AG04449 (cell line): ENCODE measurements around the gene GFRA1.

Source experiments
- CTCF ChIA-PET: fragments of 350-600 bp; formaldehyde crosslinking; extraction: SDS; loops from one replicate; lab custom pipeline; 2021; ENCODE audit warnings: antibody characterized with exemption; lab: Yijun Ruan, JAX
- POLR2A ChIA-PET: fragments of 400-600, 350-600 bp; formaldehyde crosslinking; extraction: SDS; loops from one replicate; lab custom pipeline; 2020; ENCODE audit warnings: antibody characterized with exemption, inconsistent platforms; lab: Yijun Ruan, JAX
- DNase-seq: peaks from one replicate; pipeline ENCODE4 v3.0.0-alpha.2; 2010; ENCODE audit warnings: low read depth, low spot score
- H3K4me3 ChIP-seq: 2 replicates; pipeline ENCODE4 v1.5.1; 2011; ENCODE audit warnings: low read depth, mild to moderate bottlenecking, control low read depth, low read length
- TF ChIP-seq, protein P1 (sequence below): IDR thresholded peaks from one replicate; pipeline ENCODE4 v1.5.1; 2011; ENCODE audit warnings: mild to moderate bottlenecking, moderate library complexity, low read length, control low read depth, inconsistent platforms; ENCODE audit not compliant: insufficient read depth; ENCODE audit errors: missing control alignments

The GFRA1 gene

DNA sequence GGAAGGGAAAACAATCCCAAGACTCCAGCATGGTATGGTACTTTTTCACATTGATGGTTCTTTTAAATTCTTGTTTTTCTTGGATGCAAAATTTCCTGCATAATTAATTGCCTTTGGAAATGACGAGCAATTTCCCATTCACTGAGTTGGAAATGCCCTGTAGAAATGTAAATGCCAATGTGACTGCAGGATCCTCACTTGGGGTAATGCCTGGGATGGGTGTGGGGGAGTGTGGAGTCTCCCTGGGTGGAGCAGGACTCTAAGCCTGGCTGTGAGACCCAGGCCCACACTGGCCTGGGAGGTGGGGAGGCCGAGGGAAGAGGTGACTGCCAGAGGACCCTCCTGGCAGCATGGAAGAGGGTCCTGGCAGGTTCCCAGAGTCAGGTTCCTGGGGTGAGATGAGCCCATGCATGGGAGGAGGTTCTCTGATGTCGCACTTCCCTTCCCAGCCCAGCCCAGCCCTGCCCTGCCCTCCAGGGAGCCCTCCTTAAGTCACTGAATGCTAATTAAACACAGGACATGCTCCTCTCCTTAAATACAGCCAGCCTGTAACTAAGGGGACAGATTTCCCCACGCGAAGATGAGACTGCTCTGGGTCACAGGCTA lies 157.9 kb downstream of the GFRA1 start:
- ChIA-PET POLR2A (no interaction called here), CTCF (interaction anchor here (1.1 kb wide), 1 partner anchor 13 kb away, joined by 3 read pairs; no protein-coding TSS in a partner anchor)
- no peak overlapping the region for H3K4me3 ChIP-seq
- no peak for DNase-seq
- TF ChIP-seq, protein P1, sequence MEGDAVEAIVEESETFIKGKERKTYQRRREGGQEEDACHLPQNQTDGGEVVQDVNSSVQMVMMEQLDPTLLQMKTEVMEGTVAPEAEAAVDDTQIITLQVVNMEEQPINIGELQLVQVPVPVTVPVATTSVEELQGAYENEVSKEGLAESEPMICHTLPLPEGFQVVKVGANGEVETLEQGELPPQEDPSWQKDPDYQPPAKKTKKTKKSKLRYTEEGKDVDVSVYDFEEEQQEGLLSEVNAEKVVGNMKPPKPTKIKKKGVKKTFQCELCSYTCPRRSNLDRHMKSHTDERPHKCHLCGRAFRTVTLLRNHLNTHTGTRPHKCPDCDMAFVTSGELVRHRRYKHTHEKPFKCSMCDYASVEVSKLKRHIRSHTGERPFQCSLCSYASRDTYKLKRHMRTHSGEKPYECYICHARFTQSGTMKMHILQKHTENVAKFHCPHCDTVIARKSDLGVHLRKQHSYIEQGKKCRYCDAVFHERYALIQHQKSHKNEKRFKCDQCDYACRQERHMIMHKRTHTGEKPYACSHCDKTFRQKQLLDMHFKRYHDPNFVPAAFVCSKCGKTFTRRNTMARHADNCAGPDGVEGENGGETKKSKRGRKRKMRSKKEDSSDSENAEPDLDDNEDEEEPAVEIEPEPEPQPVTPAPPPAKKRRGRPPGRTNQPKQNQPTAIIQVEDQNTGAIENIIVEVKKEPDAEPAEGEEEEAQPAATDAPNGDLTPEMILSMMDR = no peak

- ChIA-PET CTCF (no interaction called here), POLR2A (no interaction called here)
- TF ChIP-seq, protein P1 = no peak
- DNase-seq = peak; percentile 40
- no peak overlapping the region for H3K4me3 ChIP-seq
Measured at GRCh38 chr10:116113721-116114501, 159.1 kb downstream of the GFRA1 start.

GRCh38 chr10:116112232-116113231 lies 160.5 kb downstream of the GFRA1 start:
- DNase-seq = no peak
- ChIA-PET POLR2A (no interaction called here), CTCF (no interaction called here)
- TF ChIP-seq, protein P1 = no peak
- no peak overlapping the region for H3K4me3 ChIP-seq

GRCh38 chr10:116111483-116112095 lies 161.4 kb downstream of the GFRA1 start:
- CTCF ChIA-PET = no interaction called here
- TF ChIP-seq, protein P1 = no peak
- H3K4me3 ChIP-seq = no peak overlapping the region
- POLR2A ChIA-PET = no interaction called here
- no peak for DNase-seq

GRCh38 chr10:116110736-116111135 lies 162.3 kb downstream of the GFRA1 start:
- DNase-seq = no peak
- ChIA-PET POLR2A (no interaction called here), CTCF (no interaction called here)
- no peak overlapping the region for H3K4me3 ChIP-seq
- TF ChIP-seq, protein P1 = no peak
